T-helper 22 cell (primary cell): ENCODE data around the gene FASLG.
"Not testable (repeated sequence)": the region's sequence is repeated elsewhere in the genome, so short reads cannot be mapped to it uniquely, and the experiment has no call there.

Experiments used
- DNase-seq: peaks from one replicate; pipeline ENCODE4 v3.0.0-alpha.2; 2020; ENCODE audit warnings: low read depth

The FASLG gene

DNA sequence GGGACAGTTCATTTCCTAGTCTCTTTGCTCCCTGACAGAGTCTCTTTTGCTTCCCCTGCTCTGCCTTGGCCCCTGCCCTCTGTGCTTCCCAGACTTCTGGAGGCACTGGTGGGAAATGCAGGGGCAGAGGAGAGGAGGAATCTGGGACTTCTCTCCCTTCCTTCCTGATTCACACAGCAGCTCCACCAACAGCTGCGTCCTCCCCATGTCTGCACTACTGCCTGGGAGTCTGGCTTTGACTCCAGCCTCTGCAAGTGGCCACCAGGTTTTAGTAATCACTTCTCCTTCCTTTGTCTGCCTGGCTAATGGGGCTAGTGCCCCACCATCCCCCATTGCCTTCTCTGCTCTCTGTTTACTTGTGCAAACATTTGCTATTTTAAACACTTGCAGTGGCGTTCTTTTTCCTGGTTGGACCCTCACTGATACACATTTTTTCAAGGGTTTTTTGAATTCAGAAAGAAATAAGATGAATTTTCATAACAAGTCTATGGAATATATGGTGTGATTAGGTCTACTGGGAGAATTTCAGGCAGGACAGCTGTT, 21.9 kb downstream of the FASLG start:
- no peak for DNase-seq

DNA sequence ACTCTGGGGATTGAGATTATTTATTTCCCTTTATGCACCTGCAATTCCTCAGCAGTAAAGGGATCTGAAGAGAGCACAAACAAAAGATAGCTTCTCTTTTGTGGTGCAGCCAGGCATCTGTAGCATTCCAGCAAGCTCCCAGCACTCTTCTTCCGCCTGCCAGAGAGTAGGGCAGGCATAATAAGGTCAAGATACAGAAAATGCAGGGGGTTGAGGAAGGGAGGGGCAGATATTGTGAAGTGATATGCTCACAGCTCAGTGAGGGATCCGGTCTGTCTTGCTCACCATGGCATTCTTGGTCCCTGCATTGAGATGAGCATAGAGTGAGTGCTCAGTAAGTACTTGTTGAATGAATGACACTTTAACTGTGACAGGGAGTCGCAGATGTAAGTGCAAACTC, 23.9 kb downstream of the FASLG start:
- DNase-seq = no peak

DNA sequence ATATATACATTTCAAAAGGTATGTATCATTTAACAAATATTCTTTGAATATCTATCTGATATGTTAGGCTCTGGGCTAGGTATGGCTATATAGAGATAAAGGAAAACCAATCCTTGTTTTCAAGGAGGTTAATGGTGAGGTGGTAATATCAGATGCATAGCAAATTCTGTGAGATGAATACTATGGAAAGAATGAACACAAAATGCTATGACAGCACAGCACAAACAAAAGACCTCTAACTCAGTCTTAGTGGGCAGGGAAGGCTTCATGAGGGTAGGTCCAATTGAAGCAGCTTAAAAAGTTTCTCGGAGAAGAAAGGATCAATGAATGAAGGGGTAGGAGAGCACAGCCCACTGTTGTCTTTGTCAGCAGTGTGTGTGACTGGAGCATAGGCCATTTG, 27.2 kb downstream of the FASLG start:
- no peak for DNase-seq

DNA sequence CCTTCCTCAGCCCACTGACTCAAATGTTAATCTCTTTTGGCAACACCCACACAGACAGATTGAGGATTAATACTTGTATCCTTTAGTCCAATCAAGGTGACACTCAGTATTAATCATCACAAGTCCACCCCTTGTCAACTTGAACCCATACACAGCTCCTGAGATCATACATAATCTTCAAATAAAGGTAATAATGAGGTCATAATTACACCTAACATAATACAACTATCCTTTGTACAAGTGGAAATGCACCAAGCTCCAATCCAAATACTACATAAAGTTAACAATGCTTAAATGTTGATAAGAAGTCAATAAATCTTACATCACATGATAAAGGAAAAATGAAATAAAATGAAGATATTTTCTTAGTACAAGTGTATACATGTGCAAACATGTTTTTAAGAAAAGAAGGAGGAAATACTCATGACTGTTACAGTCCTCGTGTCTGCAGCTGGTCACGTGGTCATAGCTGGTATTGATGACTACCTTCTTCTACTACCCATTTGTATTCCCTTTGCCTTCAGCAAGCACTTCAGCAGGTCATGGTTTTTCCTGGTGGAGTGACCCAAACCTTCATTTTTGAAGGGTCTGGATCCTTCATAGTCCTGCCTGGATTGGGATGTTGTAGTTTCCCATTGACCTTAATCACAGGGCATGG, 29.7 kb downstream of the FASLG start:
- not testable (repeated sequence) for DNase-seq

- DNase-seq = not testable (repeated sequence)
These were observed 32.0 kb downstream of the FASLG start for GRCh38 chr1:172690925-172691324.

- peak; percentile 19 for DNase-seq
These were observed 38.7 kb downstream of the FASLG start for GRCh38 chr1:172697534-172698002.

DNA sequence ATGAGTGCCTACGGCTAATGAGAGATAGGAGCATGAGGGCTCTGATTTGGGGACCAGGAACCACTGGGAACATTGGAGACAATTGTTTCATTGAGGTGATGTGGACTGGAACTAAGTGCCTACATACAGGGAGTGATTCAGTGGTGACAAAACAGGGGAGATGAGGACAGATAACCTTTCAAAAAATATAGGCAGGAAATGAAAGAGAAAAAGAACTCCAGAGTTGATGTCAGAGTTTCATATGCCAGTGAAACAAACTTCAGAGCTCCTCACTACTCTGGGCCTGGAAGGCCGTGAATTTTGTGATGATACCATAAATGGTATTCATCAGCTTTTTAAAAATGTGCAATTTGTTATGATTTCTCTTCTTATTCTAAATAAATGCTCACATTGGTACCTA, 39.3 kb downstream of the FASLG start:
- no peak for DNase-seq

DNA sequence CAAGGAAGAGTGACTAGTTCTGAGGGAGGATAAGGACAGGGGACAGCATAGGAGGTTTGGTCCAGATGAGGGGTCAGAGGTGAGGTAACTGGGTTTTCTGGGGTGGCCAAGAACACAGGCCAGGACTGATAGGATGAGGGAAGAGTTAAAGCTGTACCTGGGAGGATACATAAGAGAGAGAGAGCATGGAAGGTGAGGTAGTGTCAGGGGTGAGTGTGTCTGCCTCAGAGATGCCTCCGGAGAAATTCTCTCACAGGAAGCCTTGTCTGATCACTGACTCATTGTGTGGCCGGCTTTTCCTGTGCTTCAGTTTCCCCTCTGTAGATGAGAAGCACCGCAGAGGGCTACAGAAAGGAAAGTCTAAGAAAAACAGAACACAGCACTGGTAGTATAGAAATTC, 40.2 kb downstream of the FASLG start:
- peak; percentile 74 for DNase-seq

DNA sequence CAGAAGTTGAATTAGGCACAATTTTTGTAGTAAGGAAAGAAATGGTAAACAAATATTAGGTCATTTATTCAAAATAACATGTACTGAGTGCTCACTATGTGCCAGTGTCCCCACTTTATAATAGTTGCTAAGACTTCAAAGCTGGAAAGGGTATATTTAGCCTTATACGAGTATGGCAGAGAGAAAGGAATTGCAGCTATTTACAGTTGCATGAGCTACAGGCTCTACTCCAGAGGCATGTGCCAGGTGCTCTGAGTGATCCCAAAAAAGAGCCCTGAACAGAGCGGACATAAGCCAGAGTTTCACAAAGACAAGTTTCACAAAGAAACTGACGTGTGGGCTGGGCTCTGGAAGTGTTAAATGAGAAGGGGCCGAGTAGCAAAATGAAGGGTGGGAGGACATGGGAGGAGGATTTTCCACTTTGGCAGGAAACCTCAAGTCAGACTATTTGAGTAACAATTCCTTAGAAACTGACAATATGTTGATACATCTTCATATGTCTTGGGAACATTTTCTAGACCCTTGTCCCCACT, 40.9 kb downstream of the FASLG start:
- DNase-seq = no peak

GRCh38 chr1:172700556-172700955, 41.7 kb downstream of the FASLG start:
- DNase-seq = no peak

GRCh38 chr1:172704001-172704400, 45.1 kb downstream of the FASLG start:
- no peak for DNase-seq

DNA sequence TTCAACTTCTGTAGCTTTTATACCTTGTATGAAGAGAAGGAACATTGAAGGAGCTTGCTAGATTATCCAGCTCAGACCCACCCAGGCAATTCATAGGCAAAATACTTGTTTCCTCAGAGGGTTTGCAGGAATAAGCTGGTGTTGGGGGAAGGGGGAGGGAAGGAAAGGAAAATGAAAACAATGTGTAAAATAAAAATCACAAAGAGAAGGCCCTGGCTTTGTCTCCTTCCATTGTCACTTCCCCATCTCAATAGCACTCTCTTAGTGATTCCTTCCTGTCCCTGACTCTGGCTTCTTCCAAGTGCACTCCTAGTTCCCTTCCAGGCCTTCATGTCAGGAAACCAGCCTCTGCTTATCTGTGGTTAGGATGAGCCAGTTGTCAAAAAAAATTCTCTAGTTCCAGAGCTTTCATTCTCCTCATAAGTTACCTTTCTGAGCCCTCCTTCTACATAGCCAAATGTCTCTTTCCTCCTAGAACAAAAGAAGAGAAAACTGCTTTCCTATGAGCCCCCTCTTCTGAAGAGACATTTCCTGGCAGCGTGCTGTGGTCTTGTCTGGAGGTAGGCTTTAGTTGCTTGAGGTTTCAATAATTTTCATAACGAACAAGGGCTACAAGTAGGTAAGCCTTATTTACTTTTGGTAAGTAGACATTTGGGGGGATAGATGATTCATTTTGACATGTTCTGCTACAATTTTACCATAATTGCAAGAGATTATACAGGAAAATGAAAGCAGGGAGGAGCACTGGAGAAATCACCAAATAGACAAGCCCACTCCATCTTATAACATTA, 45.7 kb downstream of the FASLG start:
- DNase-seq = no peak

DNA sequence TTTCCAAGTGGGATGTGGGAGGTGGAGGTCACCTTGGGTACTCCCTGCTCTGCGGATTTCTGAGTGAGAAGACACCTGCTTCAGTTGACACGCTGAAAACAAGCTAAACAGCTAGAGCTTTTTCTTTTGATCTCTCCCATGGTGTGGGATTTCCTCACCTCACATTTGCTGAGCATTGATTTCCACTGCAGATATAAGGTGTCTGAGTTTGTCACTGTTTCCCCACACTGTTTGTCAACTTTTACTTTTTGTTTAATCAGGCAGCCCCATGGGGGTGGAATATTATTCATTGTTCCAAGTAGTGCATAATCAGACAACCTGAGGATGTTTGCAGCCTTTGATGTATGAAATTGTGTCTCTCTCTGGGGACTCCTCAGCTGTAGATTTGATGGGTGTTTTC, 49.5 kb downstream of the FASLG start:
- no peak for DNase-seq

DNA sequence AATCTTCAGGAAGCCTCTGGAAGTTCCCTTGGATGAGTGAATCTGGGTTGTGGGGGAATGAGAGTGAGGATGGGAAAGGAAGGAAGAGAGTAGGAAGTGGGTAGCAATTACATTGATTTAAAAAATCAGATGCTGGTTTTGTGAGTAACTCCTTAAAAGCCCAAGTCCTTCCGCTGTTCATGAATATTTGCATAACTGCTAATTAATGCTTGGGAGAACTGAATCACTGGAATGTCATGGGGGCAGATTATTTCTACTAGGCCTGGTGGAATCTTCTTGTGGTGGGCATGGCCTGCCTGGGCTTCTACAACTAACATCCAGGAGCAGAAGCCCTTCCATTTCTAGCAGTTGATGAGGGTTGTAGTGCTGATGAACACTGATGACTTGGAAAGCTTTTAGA, 52.7 kb downstream of the FASLG start:
- DNase-seq = no peak

DNA sequence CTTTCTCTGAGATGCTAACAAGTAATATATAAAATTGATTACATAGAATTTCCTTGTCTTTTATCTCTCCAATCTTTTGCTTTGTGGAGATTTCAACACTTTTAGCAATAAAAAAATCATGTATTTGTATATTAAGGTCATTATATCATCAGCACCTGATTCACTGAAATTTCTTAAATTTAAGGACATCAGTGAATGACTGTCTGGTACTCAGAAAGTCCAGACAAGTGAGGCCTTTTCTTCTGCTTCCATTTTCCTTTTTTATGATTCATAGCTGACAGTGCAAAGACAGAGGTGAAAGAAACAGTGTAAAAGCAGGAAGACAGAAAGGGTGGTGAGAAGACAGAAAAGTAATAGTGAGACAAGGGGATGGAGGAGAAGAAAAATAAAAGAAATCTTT, 54.6 kb downstream of the FASLG start:
- DNase-seq = no peak
